Measurements from ENCODE around the gene EPOP.

- TF ChIP-seq CTCF (IDR thresholded peaks at IDR 0.05; ENCODE audit: low read depth, low read length) (no peak), EZH2phosphoT487 (IDR thresholded peaks at IDR 0.05; ENCODE audit: low read depth) (no peak)
Observed at GRCh38 chr17:38627957-38628356, 46.8 kb downstream of the EPOP start.

All from OCI-LY3 (cell line).